Ovary (tissue), 9 donors: ENCODE measurements around the gene NDUFS8. TPM values are rescaled to one million over a fixed set of nuclear protein-coding genes. Genes with fewer than 3 reads are reported as not detected.
A peak's percentile ranks its signal among the peaks of the same experiment; 100 is the strongest.

ENCODE experiments used
- DNase-seq, 5 donors: peaks; one replicate each; pipeline ENCODE4 v3.0.0-alpha.2; 2019 to 2020
- H3K27ac ChIP-seq, 2 donors: fragments of 200-600 bp; one replicate each; pipeline versions ENCODE4 v1.5.1 to v1.8.0; 2019 to 2022
- H3K27me3 ChIP-seq: fragments of 200-600 bp; one replicate; pipeline ENCODE4 v1.8.0; 2022
- H3K36me3 ChIP-seq: fragments of 200-600 bp; sonication (generic); one replicate; pipeline ENCODE4 v1.5.1; 2019
- H3K4me1 ChIP-seq: one replicate; pipeline ENCODE4 v1.8.1; 2013; ENCODE audit warnings: mild to moderate bottlenecking, moderate library complexity; ENCODE audit not compliant: insufficient read depth
- H3K4me3 ChIP-seq: fragments of 200-600 bp; sonication (generic); one replicate; pipeline ENCODE4 v1.5.1; 2017
- H3K9me3 ChIP-seq, 2 donors: fragments of 200-600 bp in 1 of 2; sonication (generic) in 1 of 2; one replicate each; pipeline versions ENCODE4 v1.5.1 to v1.8.1; 2013 to 2019; ENCODE audit warnings: mild to moderate bottlenecking in 1 of 2, moderate library complexity in 1 of 2
- EP300 ChIP-seq: sonication (generic); formaldehyde crosslinking; IDR thresholded peaks from one replicate; pipeline ENCODE4 v1.6.1; 2017; ENCODE audit warnings: antibody characterized with exemption
- POLR2A ChIP-seq: fragments of 450-650 bp; IDR thresholded peaks from one replicate; pipeline ENCODE4 v1.6.1; 2017; ENCODE audit warnings: antibody characterized with exemption, mild to moderate bottlenecking, moderate library complexity
- WGBS, 3 donors: extraction: QIAGEN DNeasy Blood & Tissue Kit in 1 of 3; methylation state at CpG; one replicate each; pipeline versions ENCODE4 v1.1.5 to v1.1.7; 2013 to 2017; 5-methylcytosine and 5-hydroxymethylcytosine counted together
- intact Hi-C, 4 donors: fragments of 100-400 bp; cut with DNase I; formaldehyde crosslinking; loops; one replicate each; pipeline versions ENCODE4 v1.11.0 to v1.15.1; 2022 to 2023
- polyA plus RNA-seq, 2 donors: library from polyadenylated mRNA; stranded (reverse); fragments of 200-250 nt in 1 of 2; fragments of 350-450 nt in 1 of 2; fragmentation: Illumina TruSeq in 1 of 2; extraction: RNeasy Lipid Tissue Mini Kit (QIAGEN cat#74804) in 1 of 2; gene quantifications; one replicate each; pipeline ENCODE4 v1.2.3, GENCODE V29; 2013 to 2014
- total RNA-seq, 7 donors: library from RNA; depleted of rRNA in 2 of 7; stranded (reverse); fragments of >200 nt in 2 of 7; fragmentation: NEBNext Ultra II Directional in 3 of 7; extraction: Animal tissue kit (Norgen Biotek cat#: 25700) in 3 of 7; gene quantifications; one replicate each; pipeline versions ENCODE4 v1.1.0 to v1.2.4, GENCODE V29; 2016 to 2023
- TF ChIP-seq, protein P1 (sequence below), 3 donors: fragments of 450-650 bp in 2 of 3; fragments of 200-600 bp in 1 of 3; IDR thresholded peaks; one replicate each; pipeline versions ENCODE4 v1.5.1 to v1.8.0; 2016 to 2022; ENCODE audit warnings: antibody characterized with exemption in 3 of 3, mild to moderate bottlenecking in 1 of 3
- donor health status: DM: no; HTN: no; CAD: no; lungs with moderate emphysema.
- donor health status: DM: no; HTN: no; CAD: no.
- donor health status: Bipolar disorder and iron deficiency.
- donor health status: DM: yes; HTN: yes; CAD: no.
- donor health status: DM: no; HTN: no; CAD: no.
- donor health status: DM: yes; HTN: yes; CAD: no.

The NDUFS8 gene
- total and polyA plus RNA-seq, 9 donors = 15.3 to 163 (median 101) TPM

DNA sequence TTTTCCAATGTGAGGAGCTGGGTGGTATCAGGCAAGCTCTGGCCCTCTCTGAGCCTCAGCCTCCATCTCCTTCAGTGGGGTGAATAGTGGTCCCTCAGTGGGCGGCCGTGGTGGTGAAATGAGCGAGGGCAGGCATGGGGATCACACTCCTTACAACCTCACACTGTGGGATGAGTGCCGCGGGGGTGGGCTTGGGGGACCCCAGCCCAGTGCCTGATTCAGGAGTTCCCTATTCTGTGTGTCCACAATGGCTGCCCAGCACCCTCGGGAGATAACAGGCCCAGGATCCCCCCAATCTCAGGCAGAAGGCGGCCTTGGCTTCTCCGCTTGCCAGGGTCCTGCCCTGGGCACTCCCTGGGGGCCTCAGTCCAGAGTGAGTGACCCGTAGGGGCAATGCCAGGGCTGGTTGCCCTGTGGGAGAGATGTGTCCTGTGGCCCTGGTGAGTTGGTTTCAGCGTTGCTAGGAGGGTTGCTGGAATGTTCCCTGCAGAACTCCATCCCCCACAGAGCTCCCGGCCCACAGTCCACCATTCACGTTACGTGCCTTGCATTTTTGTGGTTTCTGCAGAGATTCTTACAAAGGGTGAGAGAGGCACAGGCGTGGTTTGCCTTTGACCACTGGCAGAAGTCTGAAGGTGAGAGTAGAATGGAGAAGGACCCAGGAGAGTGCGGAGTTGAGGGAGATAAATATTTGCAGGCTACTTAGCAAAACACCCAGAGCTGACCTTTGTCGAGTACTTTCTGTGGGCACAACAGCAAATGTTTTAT is 17.5 kb upstream of the NDUFS8 start:
- H3K4me1 ChIP-seq = peaks cover 10% of the 10 kb centered on the region
- no peaks in the 10 kb centered on the region for H3K9me3 ChIP-seq
- peak overlapping the region in 1 of 2 donors; percentile 52 for H3K27ac ChIP-seq
- peak in 2 of 5 donors; percentile 59 to 66 for DNase-seq
- H3K4me3 ChIP-seq = no peak overlapping the region
- WGBS, 3 donors = 40 to 53% (median 44%) methylated on average over 16 of the region's 16 CpGs
- intact Hi-C loops = no loop called here
- TF ChIP-seq POLR2A = no peak
- TF ChIP-seq EP300 = no peak
- TF ChIP-seq, protein P1, sequence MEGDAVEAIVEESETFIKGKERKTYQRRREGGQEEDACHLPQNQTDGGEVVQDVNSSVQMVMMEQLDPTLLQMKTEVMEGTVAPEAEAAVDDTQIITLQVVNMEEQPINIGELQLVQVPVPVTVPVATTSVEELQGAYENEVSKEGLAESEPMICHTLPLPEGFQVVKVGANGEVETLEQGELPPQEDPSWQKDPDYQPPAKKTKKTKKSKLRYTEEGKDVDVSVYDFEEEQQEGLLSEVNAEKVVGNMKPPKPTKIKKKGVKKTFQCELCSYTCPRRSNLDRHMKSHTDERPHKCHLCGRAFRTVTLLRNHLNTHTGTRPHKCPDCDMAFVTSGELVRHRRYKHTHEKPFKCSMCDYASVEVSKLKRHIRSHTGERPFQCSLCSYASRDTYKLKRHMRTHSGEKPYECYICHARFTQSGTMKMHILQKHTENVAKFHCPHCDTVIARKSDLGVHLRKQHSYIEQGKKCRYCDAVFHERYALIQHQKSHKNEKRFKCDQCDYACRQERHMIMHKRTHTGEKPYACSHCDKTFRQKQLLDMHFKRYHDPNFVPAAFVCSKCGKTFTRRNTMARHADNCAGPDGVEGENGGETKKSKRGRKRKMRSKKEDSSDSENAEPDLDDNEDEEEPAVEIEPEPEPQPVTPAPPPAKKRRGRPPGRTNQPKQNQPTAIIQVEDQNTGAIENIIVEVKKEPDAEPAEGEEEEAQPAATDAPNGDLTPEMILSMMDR (IDR thresholded peaks at IDR 0.05) = no peak
- no peaks in the 10 kb centered on the region for H3K27me3 ChIP-seq
- H3K36me3 ChIP-seq = no peaks in the 10 kb centered on the region

DNA sequence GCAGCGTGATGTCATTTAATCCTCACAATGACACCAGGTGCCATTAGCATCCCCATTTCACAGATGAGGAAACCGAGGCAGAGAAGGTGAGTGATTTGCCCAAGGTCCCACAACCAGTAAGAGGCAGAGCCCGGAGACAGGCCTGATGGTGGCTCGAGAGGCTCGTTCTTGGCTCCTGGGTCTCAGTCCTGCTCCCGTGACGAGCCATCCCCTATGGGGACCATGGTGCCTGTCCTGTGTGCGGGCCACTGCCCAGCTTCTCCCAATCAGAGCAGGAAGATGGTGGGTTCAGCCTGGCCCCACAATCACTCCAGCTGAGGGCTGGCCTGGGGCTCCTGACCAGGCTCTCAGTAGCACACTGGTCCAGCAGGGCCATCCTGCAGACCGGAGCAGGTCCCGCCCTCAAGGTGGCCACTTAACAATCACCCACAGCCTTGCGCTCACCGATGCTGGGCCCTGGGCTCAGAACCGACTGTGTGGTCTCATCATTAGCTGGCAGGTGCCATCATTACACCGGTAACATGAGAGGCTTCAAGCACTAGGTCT is 16.8 kb upstream of the NDUFS8 start:
- Histone ChIP-seq H3K27ac (peak overlapping the region in 1 of 2 donors; percentile 4), H3K27me3 (no peaks in the 10 kb centered on the region), H3K4me1 (peaks cover 10% of the 10 kb centered on the region), H3K9me3 (no peaks in the 10 kb centered on the region), H3K4me3 (no peak overlapping the region), H3K36me3 (no peaks in the 10 kb centered on the region)
- 84 to 88% (median 87%) methylated on average over 14 of the region's 14 CpGs for WGBS, 3 donors
- intact Hi-C loops = no loop called here
- no peak for DNase-seq
- TF ChIP-seq, protein P1 (IDR thresholded peaks at IDR 0.05) = no peak
- TF ChIP-seq POLR2A = no peak
- TF ChIP-seq EP300 = no peak

DNA sequence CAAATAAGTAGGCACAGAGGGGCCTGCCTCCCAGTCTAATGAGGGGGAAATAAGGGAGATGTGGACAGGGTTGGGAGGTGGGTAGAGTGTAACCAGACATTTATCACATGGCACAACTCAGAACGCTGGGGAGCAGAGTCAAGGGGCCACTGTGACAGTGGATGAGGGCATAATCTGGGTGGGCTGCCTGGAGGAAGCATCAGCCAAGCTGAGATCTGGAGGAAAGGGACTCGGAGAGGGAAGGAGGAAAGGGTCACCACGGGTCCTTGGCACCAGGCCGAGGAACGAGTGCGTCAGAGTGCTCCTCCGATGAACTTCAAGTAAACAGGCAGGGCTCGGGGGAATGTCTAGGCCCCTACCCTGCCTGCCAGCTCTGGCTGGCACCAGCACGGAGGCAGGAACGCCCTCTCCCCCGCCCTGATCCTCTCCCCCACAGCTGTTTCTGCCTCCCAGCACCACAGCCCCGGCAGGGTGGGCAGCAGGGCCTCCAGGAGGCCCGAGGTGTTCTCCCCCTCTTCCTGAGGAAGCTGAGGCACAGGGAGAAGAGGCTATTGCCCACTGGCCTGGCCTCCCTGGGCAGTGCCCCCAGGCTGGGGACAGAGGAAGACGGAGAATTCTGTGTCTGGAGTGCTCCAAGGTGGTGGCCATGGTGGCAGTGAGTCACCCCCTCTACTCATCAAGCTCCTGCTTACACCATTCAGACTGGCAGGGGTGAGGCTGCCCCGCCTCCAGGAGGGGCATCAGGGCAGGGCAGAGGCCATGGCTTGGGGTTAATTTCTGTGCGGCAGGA is 16.1 kb upstream of the NDUFS8 start:
- no peaks in the 10 kb centered on the region for H3K36me3 ChIP-seq
- H3K27ac ChIP-seq = peak overlapping the region in 1 of 2 donors; percentile 4
- TF ChIP-seq EP300 (no peak), POLR2A (no peak)
- TF ChIP-seq, protein P1 (IDR thresholded peaks at IDR 0.05) = no peak
- no peaks in the 10 kb centered on the region for H3K27me3 ChIP-seq
- H3K4me1 ChIP-seq = peaks cover 10% of the 10 kb centered on the region
- no peak overlapping the region for H3K4me3 ChIP-seq
- no peaks in the 10 kb centered on the region for H3K9me3 ChIP-seq
- peak in 4 of 5 donors; percentile 51 to 76 (median 63) for DNase-seq
- intact Hi-C loops = no loop called here
- 31 to 50% (median 34%) methylated on average over 15 to 16 of the region's 16 CpGs for WGBS, 3 donors

DNA sequence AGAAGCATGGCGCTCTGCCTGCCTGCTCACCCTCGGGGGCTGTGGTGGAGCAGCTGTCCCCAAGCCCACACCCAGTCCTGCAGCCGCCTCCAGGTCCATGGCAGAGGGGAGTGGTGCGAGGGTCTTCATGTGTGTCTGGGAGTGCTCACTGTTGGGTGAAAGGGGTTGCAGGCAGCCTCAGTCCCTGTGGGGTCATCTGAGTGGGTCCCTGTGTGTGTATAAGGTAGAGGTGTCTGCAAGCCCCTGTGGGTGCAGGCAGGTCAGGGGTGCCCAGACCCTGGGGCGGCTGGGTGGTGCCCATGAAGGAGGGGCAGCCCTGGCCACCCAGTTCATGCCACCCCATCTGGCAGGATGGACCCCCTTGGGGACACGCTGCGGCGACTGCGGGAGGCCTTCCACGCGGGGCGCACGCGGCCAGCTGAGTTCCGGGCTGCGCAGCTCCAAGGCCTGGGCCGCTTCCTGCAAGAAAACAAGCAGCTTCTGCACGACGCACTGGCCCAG is 15.5 kb upstream of the NDUFS8 start:
- Histone ChIP-seq H3K4me3 (no peak overlapping the region), H3K4me1 (peaks cover 7% of the 10 kb centered on the region), H3K9me3 (no peaks in the 10 kb centered on the region), H3K36me3 (no peaks in the 10 kb centered on the region), H3K27me3 (no peaks in the 10 kb centered on the region), H3K27ac (no peak overlapping the region)
- TF ChIP-seq, protein P1 (IDR thresholded peaks at IDR 0.05) = no peak
- TF ChIP-seq POLR2A = no peak
- TF ChIP-seq EP300 = no peak
- intact Hi-C loops = no loop called here
- 89 to 94% (median 91%) methylated on average over 10 to 19 of the region's 19 CpGs for WGBS, 3 donors
- DNase-seq = no peak
